Measurements from ENCODE around the gene SMO. TPM values are rescaled to one million over a fixed set of nuclear protein-coding genes. Genes with fewer than 3 reads are reported as not detected.

SMO gene
- total RNA-seq (2022) (35.5 and 36.0 TPM in 2 replicates), Bru-seq, nascent RNA (percentile 67 among the genes with signal in this experiment), BruChase-seq, experiment 1, labeled RNA remaining after a 2-hour chase (percentile 66 among the genes with signal in this experiment), BruChase-seq, experiment 2, labeled RNA remaining after a 6-hour chase (percentile 70 among the genes with signal in this experiment)
- long read RNA-seq, transcript SMO-201 (12 exons, 3,738 nt) = major isoform, 7 of 17 reads
- long read RNA-seq, partial matches to known transcripts = 7 of 17 reads
- long read RNA-seq, other reads (novel, unspliced or antisense) = 3 of 17 reads

DNA sequence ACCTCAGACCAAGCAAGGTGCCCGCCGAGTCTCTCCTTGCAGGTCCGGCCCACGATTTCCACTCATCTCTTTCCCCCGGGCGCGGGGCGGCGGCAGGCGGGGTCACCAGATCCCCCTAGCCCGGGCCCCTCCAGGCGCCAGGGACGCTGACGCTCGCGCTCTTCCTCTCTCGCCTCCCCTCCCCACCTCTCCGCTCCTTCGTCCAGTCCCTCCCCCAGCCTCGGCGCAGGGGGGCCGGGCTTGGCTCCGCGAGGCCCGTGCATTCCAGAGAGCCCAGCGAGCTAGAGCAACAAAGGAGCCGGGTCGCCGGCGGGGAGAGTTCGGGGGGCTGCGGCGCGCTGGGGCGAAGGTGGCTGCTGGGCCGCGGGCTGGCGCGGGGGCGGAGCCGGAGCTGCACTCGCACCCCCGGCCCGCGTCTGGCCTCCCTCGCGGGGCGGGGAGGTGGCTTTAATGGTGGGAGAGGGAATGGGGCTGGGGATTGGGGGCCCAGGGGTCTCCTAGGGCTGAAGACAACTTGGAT, at the start of gene SMO:
Gene SMO, plus strand, starts transcription at position 262 of the 520 bp plus-strand sequence. CDS start 519 bp downstream, outside the sequence.
- intact Hi-C loops (cut with micrococcal nuclease; ENCODE audit: unreplicated experiment) = no loop called here
- H3K4me1 ChIP-seq = peaks cover 24% of the 10 kb centered on the region
- Mint-ChIP-seq H3K36me3 (ENCODE audit: insufficient read depth, unreplicated experiment) (peaks cover 12% of the 10 kb centered on the region), H3K27me3 (ENCODE audit: insufficient read depth, unreplicated experiment) (no peaks in the 10 kb centered on the region), H3K9me3 (ENCODE audit: unreplicated experiment) (no peaks in the 10 kb centered on the region), H3K4me3 (ENCODE audit: unreplicated experiment) (peak within 1 kb of the TSS; percentile 88), H3K27ac (ENCODE audit: unreplicated experiment) (peak within 1 kb of the TSS; percentile 81), H3K4me1 (ENCODE audit: low read depth, unreplicated experiment) (peaks cover 21% of the 10 kb centered on the region)
- DNase-seq = peak; percentile 77 to 80
- no peaks in the 10 kb centered on the region for H3K9me3 ChIP-seq
- CTCF ChIA-PET = interaction anchor here (0.9 to 2.6 kb wide), 2 partner anchors 25 to 36 kb away, joined by 4 to 12 read pairs; partner anchors contain the start of gene AHCYL2
- BruUV-seq (replicated peaks) = no TSS peak
- H3K36me3 ChIP-seq (ENCODE audit: control insufficient read depth, insufficient read depth, low read length) = no peaks in the 10 kb centered on the region
- peak within 1 kb of the TSS; percentile 85 for H3K4me3 ChIP-seq (ENCODE audit: low read depth, low read length)
- TF ChIP-seq CTCF (IDR thresholded peaks at IDR 0.05; ENCODE audit: insufficient read depth in 1 of 2, low read depth in 1 of 2, low read length in 1 of 2, severe bottlenecking in 1 of 2, unreplicated experiment in 1 of 2) = no peak
- no peaks in the 10 kb centered on the region for H3K27me3 ChIP-seq (replicated peaks; ENCODE audit: control insufficient read depth, insufficient read depth, low read length)
- POLR2A ChIA-PET = interaction anchor here (0.6 to 1.1 kb wide), 2 partner anchors 12 to 25 kb away, joined by 3 to 4 read pairs; no protein-coding TSS in a partner anchor

- no peaks in the 10 kb centered on the region for H3K36me3 ChIP-seq (ENCODE audit: control insufficient read depth, insufficient read depth, low read length)
- H3K4me3 ChIP-seq (ENCODE audit: low read depth, low read length) = no peak overlapping the region; the same call in 1 of the 2 replicates
- Mint-ChIP-seq H3K27ac (ENCODE audit: unreplicated experiment) (no peak overlapping the region), H3K27me3 (ENCODE audit: insufficient read depth, unreplicated experiment) (peaks cover 24% of the 10 kb centered on the region), H3K36me3 (ENCODE audit: insufficient read depth, unreplicated experiment) (no peaks in the 10 kb centered on the region), H3K4me1 (ENCODE audit: low read depth, unreplicated experiment) (peaks cover 4% of the 10 kb centered on the region), H3K4me3 (ENCODE audit: unreplicated experiment) (peak overlapping the region; percentile 80), H3K9me3 (ENCODE audit: unreplicated experiment) (no peaks in the 10 kb centered on the region)
- no peak for DNase-seq
- peaks cover 5% of the 10 kb centered on the region for H3K4me1 ChIP-seq
- CTCF ChIA-PET = interaction anchor here (0.7 to 1.0 kb wide), 2 partner anchors 20 to 232 kb away, joined by 3 to 7 read pairs; no protein-coding TSS in a partner anchor
- POLR2A ChIA-PET = interaction anchor here (0.5 kb wide), 1 partner anchor 336 kb away, joined by 3 read pairs; no protein-coding TSS in a partner anchor
- no peaks in the 10 kb centered on the region for H3K9me3 ChIP-seq
- no TSS peak for BruUV-seq (replicated peaks)
- no peak for TF ChIP-seq CTCF (IDR thresholded peaks at IDR 0.05; ENCODE audit: insufficient read depth in 1 of 2, low read depth in 1 of 2, low read length in 1 of 2, severe bottlenecking in 1 of 2, unreplicated experiment in 1 of 2)
- H3K27me3 ChIP-seq (replicated peaks; ENCODE audit: control insufficient read depth, insufficient read depth, low read length) = no peaks in the 10 kb centered on the region
- intact Hi-C loops (cut with micrococcal nuclease; ENCODE audit: unreplicated experiment) = no loop called here
Measured at GRCh38 chr7:129143724-129144094, 44.7 kb upstream of the SMO start.

DNA sequence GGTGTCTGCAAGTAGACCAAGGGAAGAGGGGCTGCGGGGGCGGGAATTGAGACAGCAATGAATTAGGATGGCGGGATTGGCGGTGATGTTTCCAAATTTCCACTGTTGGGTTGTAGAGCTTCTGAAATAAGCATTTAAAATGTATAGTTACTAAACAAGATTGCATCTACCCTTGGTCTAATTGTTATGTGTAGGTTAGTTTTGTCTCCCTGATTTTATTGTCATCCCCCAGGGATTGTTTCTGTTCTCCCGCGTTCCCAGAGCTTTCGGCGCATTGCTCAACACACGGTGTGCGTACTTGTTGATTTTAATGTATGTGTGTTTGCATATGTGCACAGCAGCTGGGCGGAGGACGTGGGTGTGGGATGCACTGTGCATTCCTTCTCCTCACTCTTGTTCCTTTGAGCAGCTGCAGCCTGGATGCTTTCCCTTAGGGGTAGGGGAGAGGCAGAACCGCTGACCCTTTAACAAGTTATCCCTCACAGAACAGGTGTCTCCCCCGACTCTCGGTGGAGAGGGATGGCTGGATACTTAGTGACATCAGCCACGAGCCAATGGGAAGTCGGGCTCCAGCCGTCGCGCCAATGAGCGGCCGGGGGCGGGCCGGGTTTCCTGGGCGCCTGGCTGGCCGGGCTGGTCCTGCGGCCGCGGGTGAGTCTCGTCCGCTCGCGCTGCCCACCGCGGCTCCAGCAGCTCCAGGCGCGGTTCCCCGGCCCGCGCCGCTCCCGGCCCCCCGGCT, 44.2 kb upstream of the SMO start, which contains the start of gene TSPAN33:
Gene TSPAN33, plus strand, starts transcription at position 613 of the 739 bp plus-strand sequence. CDS start 274 bp downstream, outside the sequence.
- no peak within 1 kb of the TSS for H3K27ac Mint-ChIP-seq (ENCODE audit: unreplicated experiment)
- DNase-seq = peak; percentile 80 to 89
- intact Hi-C loops (cut with micrococcal nuclease; ENCODE audit: unreplicated experiment) = no loop called here
- H3K36me3 ChIP-seq (ENCODE audit: control insufficient read depth, insufficient read depth, low read length) = no peaks in the 10 kb centered on the region
- H3K4me1 Mint-ChIP-seq (ENCODE audit: low read depth, unreplicated experiment) = peaks cover 4% of the 10 kb centered on the region
- no peaks in the 10 kb centered on the region for H3K9me3 Mint-ChIP-seq (ENCODE audit: unreplicated experiment)
- H3K4me3 ChIP-seq (ENCODE audit: low read depth, low read length) = peak within 1 kb of the TSS; percentile 51
- H3K27me3 ChIP-seq (replicated peaks; ENCODE audit: control insufficient read depth, insufficient read depth, low read length) = no peaks in the 10 kb centered on the region
- ChIA-PET CTCF (interaction anchor here (0.7 to 1.0 kb wide), 2 partner anchors 20 to 232 kb away, joined by 3 to 7 read pairs; no protein-coding TSS in a partner anchor), POLR2A (interaction anchor here (0.5 to 0.6 kb wide), 2 partner anchors 22 to 337 kb away, joined by 3 read pairs; no protein-coding TSS in a partner anchor)
- H3K4me3 Mint-ChIP-seq (ENCODE audit: unreplicated experiment) = peak within 1 kb of the TSS; percentile 80
- peaks cover 5% of the 10 kb centered on the region for H3K4me1 ChIP-seq
- no peaks in the 10 kb centered on the region for H3K9me3 ChIP-seq
- no peak for TF ChIP-seq CTCF (IDR thresholded peaks at IDR 0.05; ENCODE audit: insufficient read depth in 1 of 2, low read depth in 1 of 2, low read length in 1 of 2, severe bottlenecking in 1 of 2, unreplicated experiment in 1 of 2)
- H3K27me3 Mint-ChIP-seq (ENCODE audit: insufficient read depth, unreplicated experiment) = peaks cover 28% of the 10 kb centered on the region
- no TSS peak for BruUV-seq (replicated peaks)
- H3K36me3 Mint-ChIP-seq (ENCODE audit: insufficient read depth, unreplicated experiment) = no peaks in the 10 kb centered on the region

Measured in Caco-2 (cell line).